Measurements from ENCODE around the gene PROZ. TPM values are rescaled to one million over a fixed set of nuclear protein-coding genes. Genes with fewer than 3 reads are reported as not detected.

Gene PROZ
- total RNA-seq, 2 donors from 2014 or later = 0.40 to 0.84 TPM

DNA sequence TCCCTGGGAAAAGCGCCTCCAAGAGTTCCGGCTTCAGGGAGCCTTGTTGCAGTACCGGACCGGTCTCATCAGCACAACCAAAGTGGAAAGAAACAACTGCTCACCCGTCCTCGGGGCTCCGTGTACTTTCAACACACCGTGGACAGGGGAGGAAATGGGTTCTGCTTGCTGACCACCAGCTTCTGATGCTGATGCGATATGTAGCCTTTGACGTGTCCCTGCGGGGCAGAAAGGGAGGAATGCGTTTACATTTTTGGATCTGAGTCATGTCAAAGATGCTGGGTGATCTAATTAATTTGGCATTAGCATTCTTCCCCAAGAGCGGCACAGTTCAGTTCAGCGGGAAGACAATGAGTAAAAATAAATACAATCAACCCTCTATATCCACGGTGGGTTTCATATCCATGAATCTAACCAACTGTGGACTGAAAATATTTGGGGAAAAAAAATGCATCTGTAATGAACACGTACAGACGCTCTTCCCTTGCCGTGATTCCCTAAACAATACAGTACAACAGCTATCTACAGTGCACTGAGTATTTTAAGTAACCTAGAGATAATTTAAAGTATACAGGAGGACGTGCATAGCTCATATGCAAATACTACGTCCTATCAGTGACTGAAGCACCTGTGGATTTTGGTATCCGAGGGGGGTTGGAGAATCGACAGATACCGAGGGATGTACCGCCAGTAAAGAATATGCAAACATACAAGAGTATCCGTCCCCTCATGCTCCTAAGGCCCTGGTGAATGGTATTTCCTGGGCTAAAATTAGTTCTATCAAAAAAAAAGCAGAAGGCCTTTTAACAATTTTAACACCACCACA lies 19.8 kb downstream of the PROZ start:
- peaks cover 79% of the 10 kb centered on the region for H3K36me3 ChIP-seq (ENCODE audit: control insufficient read depth, insufficient read depth, low read length)
- no peaks in the 10 kb centered on the region for H3K9me3 ChIP-seq (ENCODE audit: control insufficient read depth, low read length)
- peaks cover 26% of the 10 kb centered on the region for H3K4me1 ChIP-seq (ENCODE audit: control insufficient read depth, insufficient read depth, low read length)
- TF ChIP-seq CTCF (conservative IDR thresholded peaks at IDR 0.05) = no peak
- no peaks in the 10 kb centered on the region for H3K9me3 Mint-ChIP-seq
- peak overlapping the region; percentile 99 for H3K27ac Mint-ChIP-seq
- WGBS, 2 experiments (ENCODE audit: insufficient coverage in 1 of 2, insufficient read length in 1 of 2) = 88 to 89% methylated on average over 22 to 25 of the region's 25 CpGs
- H3K27ac ChIP-seq (ENCODE audit: low read depth, low read length) = peak overlapping the region; percentile 65
- peak overlapping the region; percentile 31 for H3K4me3 ChIP-seq (ENCODE audit: low read length)
- H3K27me3 Mint-ChIP-seq (ENCODE audit: insufficient read depth) = no peaks in the 10 kb centered on the region
- H3K27me3 ChIP-seq (ENCODE audit: control insufficient read depth, insufficient read depth, low read length, poor library complexity, severe bottlenecking) = no peaks in the 10 kb centered on the region
- no peak for DNase-seq
- peak overlapping the region; percentile 51 for H3K4me3 Mint-ChIP-seq
- H3K36me3 Mint-ChIP-seq (ENCODE audit: low read depth) = peaks cover 72% of the 10 kb centered on the region
- H3K9ac ChIP-seq (ENCODE audit: extremely low read depth, low read length, poor library complexity, severe bottlenecking) = peak overlapping the region; percentile 43
- H3K4me1 Mint-ChIP-seq = peaks cover 44% of the 10 kb centered on the region

GRCh38 chr13:113178896-113179167 lies 20.4 kb downstream of the PROZ start:
- no peaks in the 10 kb centered on the region for H3K9me3 Mint-ChIP-seq
- peak overlapping the region; percentile 51 for H3K4me3 Mint-ChIP-seq
- peaks cover 75% of the 10 kb centered on the region for H3K36me3 Mint-ChIP-seq (ENCODE audit: low read depth)
- H3K27ac ChIP-seq (ENCODE audit: low read depth, low read length) = peak overlapping the region; percentile 65
- no peaks in the 10 kb centered on the region for H3K27me3 Mint-ChIP-seq (ENCODE audit: insufficient read depth)
- H3K36me3 ChIP-seq (ENCODE audit: control insufficient read depth, insufficient read depth, low read length) = peaks cover 80% of the 10 kb centered on the region
- H3K27ac Mint-ChIP-seq = peak overlapping the region; percentile 99
- peak overlapping the region; percentile 43 for H3K9ac ChIP-seq (ENCODE audit: extremely low read depth, low read length, poor library complexity, severe bottlenecking)
- DNase-seq = no peak
- peaks cover 26% of the 10 kb centered on the region for H3K4me1 ChIP-seq (ENCODE audit: control insufficient read depth, insufficient read depth, low read length)
- TF ChIP-seq CTCF (conservative IDR thresholded peaks at IDR 0.05) = no peak
- peaks cover 44% of the 10 kb centered on the region for H3K4me1 Mint-ChIP-seq
- WGBS, 2 experiments (ENCODE audit: insufficient coverage in 1 of 2, insufficient read length in 1 of 2) = 64 to 100% methylated on average over 2 to 3 of the region's 3 CpGs
- no peaks in the 10 kb centered on the region for H3K9me3 ChIP-seq (ENCODE audit: control insufficient read depth, low read length)
- H3K4me3 ChIP-seq (ENCODE audit: low read length) = peak overlapping the region; percentile 31
- no peaks in the 10 kb centered on the region for H3K27me3 ChIP-seq (ENCODE audit: control insufficient read depth, insufficient read depth, low read length, poor library complexity, severe bottlenecking)

DNA sequence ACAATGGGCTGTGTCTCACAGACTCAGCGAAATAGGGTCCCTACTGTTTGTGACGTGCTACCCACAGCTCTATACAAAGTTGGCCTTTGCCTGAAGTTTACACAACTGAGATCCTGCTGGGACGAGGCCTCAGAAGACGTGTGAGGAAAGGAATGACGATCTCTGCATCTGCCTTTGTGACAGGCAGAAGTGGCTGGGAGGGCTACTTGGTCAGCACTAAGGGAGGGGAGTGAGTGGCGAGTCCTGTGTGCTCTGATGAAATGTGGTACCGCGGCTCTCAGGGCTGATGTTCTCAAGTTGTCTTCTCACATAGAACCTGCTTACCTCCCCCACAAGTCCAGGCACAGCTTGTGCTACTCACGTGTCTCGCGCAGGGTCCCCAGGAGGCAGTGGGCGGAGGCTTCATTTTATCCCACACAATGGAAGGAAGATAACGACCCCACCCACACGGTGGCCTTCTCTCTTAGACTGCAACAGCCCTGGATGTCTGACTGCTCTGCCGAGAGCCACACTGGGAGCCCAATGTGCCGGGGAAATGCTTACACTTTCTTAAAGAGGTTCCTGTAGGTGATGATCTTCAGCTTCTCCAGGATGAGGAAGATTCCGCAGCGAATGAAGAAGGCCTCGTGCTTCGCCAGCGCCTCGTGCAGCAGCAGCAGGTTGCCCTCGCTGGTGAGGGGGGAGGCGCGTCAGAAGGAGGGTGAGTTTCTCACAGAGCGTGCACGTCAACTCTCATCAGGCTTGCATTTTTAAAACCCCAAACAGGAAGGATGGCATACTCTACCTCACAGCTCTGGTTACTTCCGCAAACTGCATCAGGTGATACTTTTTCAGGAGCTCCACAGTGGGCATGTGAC lies 21.2 kb downstream of the PROZ start:
- peak; percentile 90 for DNase-seq
- peak overlapping the region; percentile 62 for H3K4me3 ChIP-seq (ENCODE audit: low read length)
- H3K4me1 ChIP-seq (ENCODE audit: control insufficient read depth, insufficient read depth, low read length) = peaks cover 26% of the 10 kb centered on the region
- Mint-ChIP-seq H3K27me3 (ENCODE audit: insufficient read depth) (no peaks in the 10 kb centered on the region), H3K36me3 (ENCODE audit: low read depth) (peaks cover 73% of the 10 kb centered on the region), H3K4me1 (peaks cover 44% of the 10 kb centered on the region), H3K9me3 (no peaks in the 10 kb centered on the region), H3K4me3 (peak overlapping the region; percentile 51), H3K27ac (peak overlapping the region; percentile 99)
- peak overlapping the region; percentile 43 for H3K9ac ChIP-seq (ENCODE audit: extremely low read depth, low read length, poor library complexity, severe bottlenecking)
- H3K27ac ChIP-seq (ENCODE audit: low read depth, low read length) = peak overlapping the region; percentile 65
- H3K36me3 ChIP-seq (ENCODE audit: control insufficient read depth, insufficient read depth, low read length) = peaks cover 80% of the 10 kb centered on the region
- TF ChIP-seq CTCF (conservative IDR thresholded peaks at IDR 0.05) = no peak
- 48 to 53% methylated on average over 21 to 28 of the region's 28 CpGs for WGBS, 2 experiments (ENCODE audit: insufficient coverage in 1 of 2, insufficient read length in 1 of 2)
- no peaks in the 10 kb centered on the region for H3K9me3 ChIP-seq (ENCODE audit: control insufficient read depth, low read length)
- no peaks in the 10 kb centered on the region for H3K27me3 ChIP-seq (ENCODE audit: control insufficient read depth, insufficient read depth, low read length, poor library complexity, severe bottlenecking)

Measured in endodermal cell (in vitro differentiated cells).